Mucosa of descending colon (tissue), 3 donors: ENCODE measurements around the gene POLR2J2. TPM values are rescaled to one million over a fixed set of nuclear protein-coding genes. Genes with fewer than 3 reads are reported as not detected.
"Not testable (repeated sequence)": the region's sequence is repeated elsewhere in the genome, so short reads cannot be mapped to it uniquely, and the experiment has no call there.

Source experiments
- ATAC-seq: fragments of 200-7000 bp; cut with Tn5 transposase; one replicate; pipeline ENCODE4 v1.9.1; 2020; ENCODE audit warnings: mild to moderate bottlenecking, moderate library complexity
- DNase-seq, 3 donors: peaks; one replicate each; pipeline ENCODE4 v3.0.0-alpha.2; 2020
- H3K36me3 ChIP-seq: fragments of 200-600 bp; one replicate; pipeline ENCODE4 v1.8.0; 2021; ENCODE audit warnings: low read depth, mild to moderate bottlenecking
- H3K4me1 ChIP-seq: fragments of 200-600 bp; one replicate; pipeline ENCODE4 v1.8.0; 2021; ENCODE audit warnings: low read depth, mild to moderate bottlenecking
- H3K4me3 ChIP-seq: fragments of 200-600 bp; one replicate; pipeline ENCODE4 v1.8.0; 2021; ENCODE audit warnings: mild to moderate bottlenecking
- H3K9me3 ChIP-seq: fragments of 200-600 bp; one replicate; pipeline ENCODE4 v1.8.0; 2021; ENCODE audit warnings: mild to moderate bottlenecking
- intact Hi-C, 2 donors: fragments of 100-400 bp; cut with DNase I in 1 of 2; cut with micrococcal nuclease in 1 of 2; formaldehyde crosslinking; loops; one replicate each; pipeline versions ENCODE4 v1.11.0 to v1.11.1; 2022; cut with DNase I, micrococcal nuclease
- total RNA-seq, 3 donors: library from RNA; stranded (reverse); fragmentation: NEBNext Ultra II Directional in 2 of 3; extraction: Animal tissue kit (Norgen Biotek cat#: 25700) in 2 of 3; gene quantifications; one replicate each; pipeline versions ENCODE4 v1.2.1 to v1.2.4, GENCODE V29; 2021 to 2023
- donor health status: DM: no; HTN: no; CAD: no; lungs with moderate emphysema.
- donor health status: DM: no; HTN: no; CAD: no.
- donor health status: DM: no; HTN: yes; CAD: no.

POLR2J2 gene
- total RNA-seq, 3 donors from 2014 or later: 6.5 to 14.7 (median 8.8) TPM

DNA sequence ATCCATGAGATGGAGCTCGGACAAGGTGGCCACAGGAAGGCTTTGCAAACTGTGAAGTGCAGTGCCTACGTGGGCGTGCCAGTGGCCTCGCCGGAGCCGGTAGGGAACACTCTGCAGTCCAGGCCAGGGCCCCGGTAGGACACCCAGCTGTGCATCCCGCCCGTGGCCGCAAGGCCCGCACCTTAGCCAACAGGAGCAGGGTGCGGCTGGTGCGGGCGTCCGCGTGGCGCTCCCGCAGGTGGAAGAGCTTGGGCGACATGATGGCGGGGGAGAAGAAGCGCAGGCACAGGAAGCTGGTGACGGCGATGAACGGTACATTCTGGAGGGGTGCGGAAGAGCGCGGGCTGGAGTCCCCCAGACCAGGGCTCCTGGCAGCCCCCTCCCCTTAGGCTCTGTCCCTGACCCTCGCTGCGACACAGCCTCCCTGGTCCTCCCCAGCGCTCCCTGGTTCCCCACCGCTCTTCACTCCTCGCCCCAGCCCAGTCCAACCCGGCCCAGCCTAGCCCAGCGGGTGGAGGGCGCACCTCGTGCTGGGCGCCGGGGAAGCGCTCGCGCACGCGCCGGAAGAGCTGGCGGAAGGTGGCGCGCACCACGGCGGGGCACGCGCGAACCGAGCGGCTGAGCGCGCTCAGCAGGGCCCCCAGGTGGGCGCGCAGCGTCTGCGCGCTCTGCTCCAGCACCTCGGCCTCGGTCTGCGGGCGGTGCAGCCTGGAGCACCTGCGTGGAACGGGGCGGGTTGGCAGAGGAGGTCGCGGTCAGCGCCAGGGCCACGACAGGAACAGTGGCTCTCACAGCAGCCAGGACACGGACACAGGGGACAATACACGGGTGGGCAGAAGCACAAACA is 18.2 kb upstream of the POLR2J2 start:
- ATAC-seq: peak; percentile 66
- H3K4me3 ChIP-seq, H3K9me3 ChIP-seq, H3K36me3 ChIP-seq, H3K4me1 ChIP-seq, intact Hi-C loops: not testable (repeated sequence)
- peak in 2 of 3 donors; percentile 49 to 61 for DNase-seq

DNA sequence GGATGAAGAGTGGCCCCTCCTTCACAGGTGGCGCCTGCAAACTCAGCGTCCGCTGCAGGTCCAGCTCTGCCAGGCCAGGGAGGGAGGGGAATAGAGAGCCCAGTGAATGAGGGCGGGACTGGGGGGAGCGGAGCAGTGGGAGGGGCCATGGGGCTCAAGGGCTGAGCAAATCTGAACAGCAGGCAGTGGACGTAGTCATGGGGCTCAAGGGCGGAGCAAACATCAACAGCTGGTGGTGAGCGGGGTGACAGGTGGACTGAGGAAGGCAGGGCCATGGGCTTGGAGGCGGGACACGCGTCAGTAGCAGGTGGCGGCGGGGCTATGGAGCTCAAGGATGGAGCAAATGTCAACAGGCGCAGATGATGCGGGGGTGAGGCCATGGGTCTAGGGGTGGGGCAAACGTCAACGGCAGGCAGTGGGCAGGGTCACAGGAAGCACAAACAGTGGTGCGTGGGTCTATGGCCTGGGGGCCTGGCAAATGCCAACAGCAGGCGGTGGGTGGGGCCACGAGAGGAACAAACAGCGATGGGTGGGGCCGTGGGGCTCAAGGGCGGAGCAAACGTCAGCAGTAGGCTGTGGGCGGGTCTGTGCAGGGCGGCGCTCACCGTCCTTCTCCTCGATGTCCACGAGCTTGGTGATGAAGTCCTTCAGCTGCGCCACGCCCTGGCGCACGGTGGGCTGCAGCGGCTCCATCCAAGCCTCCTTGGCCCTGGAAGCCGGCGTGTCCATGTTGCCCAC is 17.0 kb upstream of the POLR2J2 start:
- H3K36me3 ChIP-seq, DNase-seq, intact Hi-C loops, H3K4me1 ChIP-seq, H3K4me3 ChIP-seq, H3K9me3 ChIP-seq: not testable (repeated sequence)
- ATAC-seq: peak; percentile 92

DNA sequence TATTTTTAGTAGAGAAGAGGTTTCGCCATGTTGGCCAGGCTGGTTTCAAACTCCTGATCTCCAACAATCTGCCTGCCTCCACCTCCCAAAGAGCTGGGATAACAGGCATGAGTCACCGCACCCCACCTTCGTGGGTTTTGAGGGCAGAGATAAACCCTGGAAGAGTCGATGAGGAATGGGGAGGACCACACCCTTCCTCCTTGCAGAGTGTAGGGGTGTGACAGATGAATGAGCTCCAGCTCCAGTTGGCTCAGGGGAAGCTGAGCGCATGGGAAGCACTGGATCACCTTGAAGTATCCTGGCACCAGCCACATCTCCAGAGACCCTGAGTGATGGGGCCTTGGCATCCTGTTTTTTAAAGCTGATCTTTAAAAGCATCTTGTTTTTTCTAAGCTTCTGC is 11.1 kb upstream of the POLR2J2 start:
- H3K4me1 ChIP-seq, intact Hi-C loops: not testable (repeated sequence)
- ATAC-seq: peak; percentile 22

DNA sequence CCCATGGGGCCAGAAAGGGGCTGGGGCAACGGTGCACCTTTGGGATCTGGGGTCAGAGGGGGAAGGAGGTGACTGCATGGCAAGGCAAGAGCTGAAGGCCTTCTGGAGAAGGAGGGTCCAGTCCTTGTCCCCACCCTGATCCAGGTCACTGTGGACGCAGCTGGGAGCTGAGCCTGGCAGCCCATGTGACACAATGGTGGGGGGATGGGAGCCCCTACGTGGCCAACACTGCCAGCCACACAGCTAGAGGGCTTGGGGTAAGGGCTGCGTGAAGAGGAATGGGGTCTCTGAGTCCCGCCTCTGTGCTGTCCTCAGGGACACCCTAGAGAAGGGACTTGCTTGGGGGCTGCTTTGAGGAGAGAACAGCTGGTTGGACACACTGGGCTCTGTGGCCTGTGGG is 9.3 kb upstream of the POLR2J2 start:
- H3K36me3 ChIP-seq, DNase-seq, intact Hi-C loops, H3K4me1 ChIP-seq, H3K4me3 ChIP-seq, H3K9me3 ChIP-seq, ATAC-seq: not testable (repeated sequence)

More for the DNA sequence above, 11.1 kb upstream of the POLR2J2 start:
- not testable (repeated sequence) for DNase-seq, H3K4me3 ChIP-seq, H3K9me3 ChIP-seq, H3K36me3 ChIP-seq

DNA sequence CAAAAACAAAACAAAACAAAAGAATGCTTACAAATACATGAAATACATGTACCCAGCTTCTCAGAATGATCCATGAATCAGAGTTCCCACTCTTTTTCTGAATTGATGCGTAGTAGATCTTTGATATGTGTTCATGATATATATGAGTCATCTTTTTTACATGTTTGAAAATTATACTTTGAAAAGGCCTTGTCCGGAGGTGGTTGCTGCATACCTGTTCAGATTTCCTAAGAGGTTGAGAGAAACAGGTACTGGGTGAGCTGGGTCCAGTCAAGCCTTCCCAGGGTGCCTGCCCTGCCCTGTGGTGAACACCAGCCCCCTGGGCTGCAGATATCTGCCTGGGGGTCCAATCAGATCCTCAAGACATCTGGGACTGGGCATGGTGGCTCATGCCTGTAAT is 4.1 kb upstream of the POLR2J2 start:
- intact Hi-C loops, H3K4me3 ChIP-seq, H3K4me1 ChIP-seq, DNase-seq, H3K36me3 ChIP-seq, ATAC-seq, H3K9me3 ChIP-seq: not testable (repeated sequence)

DNA sequence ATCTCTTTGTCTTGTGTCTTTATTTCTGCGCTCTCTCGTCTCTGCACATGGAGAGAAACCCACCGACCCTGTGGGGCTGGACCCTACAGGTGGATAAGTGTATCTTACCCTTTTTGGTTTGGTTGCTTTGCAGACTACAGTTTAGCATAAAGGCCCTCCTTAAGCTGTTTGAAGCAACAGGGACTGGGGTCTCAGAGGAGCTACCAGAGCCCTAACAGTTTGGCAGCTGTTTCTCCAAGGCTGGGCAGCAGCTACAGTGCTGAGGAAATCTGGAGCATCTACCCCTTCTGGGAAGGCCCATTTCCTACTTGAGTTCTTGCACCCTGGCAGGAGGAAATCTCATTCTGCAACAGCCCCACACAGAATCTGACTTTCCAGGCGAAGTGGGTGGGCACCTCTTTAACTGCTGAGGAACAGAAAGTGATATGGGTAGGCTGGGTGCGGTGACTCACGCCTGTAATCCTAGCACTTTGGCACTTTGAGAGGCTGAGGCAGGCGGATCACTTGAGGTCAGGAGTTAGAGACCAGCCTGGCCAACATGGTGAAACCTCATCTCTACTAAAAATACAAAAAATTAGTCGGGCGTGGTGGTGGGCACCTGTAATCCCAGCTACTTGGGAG is 2.1 kb upstream of the POLR2J2 start:
- ATAC-seq: peak; percentile 32
- H3K9me3 ChIP-seq, H3K4me1 ChIP-seq, H3K36me3 ChIP-seq, intact Hi-C loops, H3K4me3 ChIP-seq, DNase-seq: not testable (repeated sequence)

DNA sequence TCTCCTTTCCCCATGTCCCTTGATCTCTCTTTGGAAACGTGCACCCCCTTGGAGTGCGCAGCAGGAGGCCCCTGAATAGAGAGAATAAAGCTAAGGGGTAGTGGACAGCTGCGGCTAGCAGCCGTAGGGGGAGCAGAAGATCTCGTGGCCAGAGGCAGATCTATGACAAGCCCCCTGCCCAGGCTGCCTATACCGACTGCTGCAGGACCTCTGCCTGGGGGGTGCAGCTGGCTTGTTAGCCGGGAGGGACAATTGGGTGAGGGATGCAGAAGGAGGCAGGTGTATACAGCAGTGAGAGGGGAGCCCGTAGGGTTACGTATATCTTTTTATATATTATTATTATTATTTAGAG is 469 bp upstream of the POLR2J2 start:
- ATAC-seq: peak; percentile 18
- DNase-seq: not testable (repeated sequence)

DNA sequence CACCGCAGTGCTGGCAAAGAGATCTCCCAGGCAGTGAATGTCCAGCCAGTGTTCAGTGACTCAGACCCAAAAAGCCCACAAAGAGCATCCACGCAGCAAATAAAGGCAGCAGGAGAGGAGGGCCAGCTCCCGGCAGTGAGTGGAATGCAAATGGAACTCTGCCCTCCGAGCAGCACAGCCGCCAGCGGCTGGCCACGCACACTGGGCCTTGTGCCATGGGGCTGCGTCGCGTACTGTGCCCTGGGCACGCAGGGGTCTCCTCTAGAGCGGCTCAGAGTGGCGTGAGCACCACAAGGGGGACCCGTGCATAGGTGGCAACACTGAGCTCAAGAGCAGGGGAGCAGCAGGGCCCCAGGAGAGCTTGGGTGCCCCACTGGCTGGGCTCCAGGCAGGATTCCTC is 3.9 kb downstream of the POLR2J2 start:
- H3K36me3 ChIP-seq, intact Hi-C loops, H3K9me3 ChIP-seq, ATAC-seq, H3K4me3 ChIP-seq, H3K4me1 ChIP-seq, DNase-seq: not testable (repeated sequence)

More for the DNA sequence above, 469 bp upstream of the POLR2J2 start:
- intact Hi-C loops, H3K9me3 ChIP-seq, H3K36me3 ChIP-seq, H3K4me3 ChIP-seq, H3K4me1 ChIP-seq: not testable (repeated sequence)

DNA sequence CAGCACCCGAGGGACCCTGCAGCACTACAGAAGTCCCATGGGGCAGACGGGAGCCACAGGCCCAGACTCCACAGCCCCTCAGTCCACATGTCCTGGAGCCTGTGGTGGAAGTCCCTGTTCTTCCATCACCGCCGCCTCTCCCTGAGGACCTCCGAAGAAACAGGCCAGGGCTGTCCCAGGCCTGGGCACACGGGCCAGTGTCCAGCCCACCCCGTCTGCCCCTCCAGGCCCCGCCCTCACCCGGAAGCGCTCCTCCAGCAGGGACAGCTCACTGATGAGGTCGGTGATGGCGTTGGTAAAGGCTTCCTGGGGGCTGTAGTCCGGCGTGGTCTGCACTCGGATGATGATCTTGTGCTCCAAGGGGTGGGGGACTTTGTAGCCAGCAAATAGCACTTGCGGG is 4.6 kb downstream of the POLR2J2 start:
- ATAC-seq, intact Hi-C loops, H3K36me3 ChIP-seq, H3K4me1 ChIP-seq, H3K4me3 ChIP-seq, H3K9me3 ChIP-seq, DNase-seq: not testable (repeated sequence)

DNA sequence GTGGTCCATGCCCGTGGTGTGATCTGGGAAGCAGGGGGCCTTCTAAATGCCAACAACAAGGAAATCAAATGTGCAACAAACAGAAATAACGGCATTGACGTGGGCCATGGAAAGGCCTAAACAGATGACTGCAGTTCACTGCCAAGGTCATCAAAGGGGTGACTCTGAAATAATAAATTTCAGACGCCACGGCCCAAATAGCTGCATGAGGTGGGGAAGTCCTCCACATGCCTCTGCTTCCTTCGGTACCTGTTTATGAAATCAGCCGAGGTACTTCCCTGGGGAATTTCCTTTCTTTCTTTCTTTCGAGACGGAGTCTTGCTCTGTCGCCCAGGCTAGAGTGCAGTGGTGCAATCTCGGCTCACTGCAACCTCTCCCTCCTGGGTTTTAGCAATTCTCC is 6.7 kb downstream of the POLR2J2 start:
- DNase-seq, H3K9me3 ChIP-seq, H3K4me1 ChIP-seq, ATAC-seq, H3K4me3 ChIP-seq, H3K36me3 ChIP-seq, intact Hi-C loops: not testable (repeated sequence)

DNA sequence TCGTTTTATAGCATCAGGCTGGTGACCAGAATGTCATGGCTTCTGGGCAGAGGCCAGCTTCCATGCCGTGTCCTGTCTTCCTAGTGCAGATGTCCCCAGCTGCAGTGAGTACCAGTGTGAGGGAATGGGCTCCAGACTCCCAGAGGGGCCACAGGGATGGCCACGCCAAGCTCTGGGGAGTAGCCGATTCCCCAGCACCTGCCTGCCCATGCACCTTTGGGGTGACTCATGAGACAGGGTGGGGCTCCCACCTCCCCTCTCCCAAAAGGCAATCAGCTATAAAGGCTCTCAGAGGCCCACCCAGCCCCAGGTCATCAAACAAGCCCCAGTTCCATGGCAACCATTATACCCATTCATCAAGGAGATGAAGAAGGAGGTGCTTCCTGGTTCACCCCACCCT is 21.5 kb downstream of the POLR2J2 start, which contains the start of gene SPDYE2B:
SPDYE2B (plus strand) TSS at position 396 of the 400 bp plus-strand sequence. CDS start 2,030 bp downstream, outside the sequence.
- H3K4me1 ChIP-seq, H3K4me3 ChIP-seq, DNase-seq, H3K36me3 ChIP-seq, H3K9me3 ChIP-seq, intact Hi-C loops, ATAC-seq: not testable (repeated sequence)

DNA sequence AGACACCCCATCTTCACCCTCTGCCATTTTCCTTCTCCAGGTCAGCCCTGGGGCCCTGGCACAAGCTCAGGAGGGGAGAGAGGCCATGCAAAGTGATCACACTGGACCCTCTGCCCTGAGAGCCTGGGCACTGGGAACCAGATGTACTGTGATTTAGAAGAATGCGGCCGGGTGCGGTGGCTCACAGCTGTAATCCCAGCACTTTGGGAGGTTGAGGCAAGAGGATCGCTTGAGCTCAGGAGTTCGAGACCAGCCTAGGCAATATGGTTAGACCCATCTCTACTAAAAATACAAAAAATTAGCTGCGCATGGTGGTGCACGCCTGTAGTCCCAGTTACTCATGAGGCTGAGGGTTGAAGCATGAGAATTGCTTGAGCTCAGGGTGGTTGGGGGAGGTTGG is 23.6 kb downstream of the POLR2J2 start:
- H3K4me3 ChIP-seq, ATAC-seq, H3K9me3 ChIP-seq, H3K4me1 ChIP-seq, H3K36me3 ChIP-seq, intact Hi-C loops: not testable (repeated sequence)
- DNase-seq: peak in 1 of 3 donors; percentile 17

DNA sequence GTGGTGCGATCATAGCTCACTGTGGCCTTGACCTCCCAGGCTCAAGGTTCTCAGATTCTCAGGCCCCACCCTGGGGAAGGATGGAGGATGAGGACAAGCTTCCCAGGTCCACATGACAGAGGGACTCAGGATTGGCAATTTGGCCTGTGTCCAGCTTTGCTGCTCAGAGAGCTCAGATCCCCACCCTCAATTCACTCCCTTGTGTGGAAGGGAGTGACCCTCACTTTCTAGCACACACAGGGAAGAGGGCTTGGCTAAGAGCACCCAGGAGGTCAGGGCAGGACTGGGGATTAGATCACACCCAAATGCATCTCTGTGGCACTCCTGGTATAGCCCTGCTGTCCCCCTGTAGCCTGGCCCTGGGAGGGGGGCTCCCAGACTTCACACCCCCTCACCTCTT is 28.1 kb downstream of the POLR2J2 start:
- H3K9me3 ChIP-seq, DNase-seq, H3K4me1 ChIP-seq, ATAC-seq, H3K36me3 ChIP-seq, intact Hi-C loops, H3K4me3 ChIP-seq: not testable (repeated sequence)

DNA sequence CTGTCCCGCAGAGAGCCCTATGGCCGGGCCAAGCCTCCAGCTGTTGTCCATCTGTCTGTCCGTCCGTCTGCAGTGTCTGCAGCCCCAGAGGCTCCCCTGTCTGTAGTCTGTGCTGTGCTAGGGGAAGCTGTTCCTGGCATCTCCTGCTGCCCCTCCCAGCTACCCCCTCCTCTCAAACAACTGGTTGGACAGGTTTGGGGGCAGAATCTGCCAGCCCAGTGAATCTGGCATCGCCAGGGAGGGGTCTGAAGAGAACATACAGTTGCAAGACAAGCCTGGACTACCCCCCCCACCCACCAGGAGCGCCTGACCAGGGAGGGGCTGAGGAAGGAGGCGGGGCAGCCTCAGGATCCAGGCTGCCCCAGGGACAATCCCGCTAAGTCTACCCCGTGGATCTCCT is 28.8 kb downstream of the POLR2J2 start, which contains the start of gene UPK3BL1:
UPK3BL1 (minus strand) TSS at position 101 of the 400 bp plus-strand sequence; CDS start at position 51, 50 bp downstream.
- DNase-seq, H3K9me3 ChIP-seq, intact Hi-C loops, ATAC-seq, H3K4me3 ChIP-seq, H3K4me1 ChIP-seq, H3K36me3 ChIP-seq: not testable (repeated sequence)
